NCI-H2029 treated with DMSO at 0.1 percent for 48 hours (cell line): ENCODE results near the gene KCNIP4.

Source experiments
- DNase-seq: peaks from one replicate; lab custom pipeline; 2025; lab: John Stamatoyannopoulos, UW

Gene KCNIP4

GRCh38 chr4:21191317-21191716 is 757.3 kb downstream of the KCNIP4 start:
- DNase-seq, result no peak

- DNase-seq, result no peak
These were observed 763.8 kb downstream of the KCNIP4 start for GRCh38 chr4:21184788-21185187.

- no peak for DNase-seq
These were observed 766.9 kb downstream of the KCNIP4 start for GRCh38 chr4:21181716-21182115.

GRCh38 chr4:21177871-21178270 is 770.7 kb downstream of the KCNIP4 start:
- DNase-seq, result no peak

- no peak for DNase-seq
These were observed 771.5 kb downstream of the KCNIP4 start for GRCh38 chr4:21177092-21177491.

GRCh38 chr4:21167711-21168110 is 780.9 kb downstream of the KCNIP4 start:
- DNase-seq, result no peak

GRCh38 chr4:21155367-21155766 is 793.2 kb downstream of the KCNIP4 start:
- DNase-seq, result no peak

- DNase-seq, result no peak
These were observed 809.2 kb downstream of the KCNIP4 start for GRCh38 chr4:21139327-21139726.

GRCh38 chr4:21136051-21136630 is 812.4 kb downstream of the KCNIP4 start:
- no peak for DNase-seq

- DNase-seq, result peak; percentile 36
These were observed 813.6 kb downstream of the KCNIP4 start for GRCh38 chr4:21134994-21135393.

- no peak for DNase-seq
These were observed 818.0 kb downstream of the KCNIP4 start for GRCh38 chr4:21130606-21131005.

GRCh38 chr4:21126014-21126512 is 822.5 kb downstream of the KCNIP4 start:
- no peak for DNase-seq

- DNase-seq, result no peak
These were observed 830.3 kb downstream of the KCNIP4 start for GRCh38 chr4:21118301-21118700.

- no peak for DNase-seq
These were observed 830.9 kb downstream of the KCNIP4 start for GRCh38 chr4:21117541-21118180.

- DNase-seq, result no peak
These were observed 834.9 kb downstream of the KCNIP4 start for GRCh38 chr4:21113496-21114223.

GRCh38 chr4:21102667-21103066 is 845.9 kb downstream of the KCNIP4 start:
- no peak for DNase-seq

GRCh38 chr4:21097865-21098264 is 850.7 kb downstream of the KCNIP4 start:
- DNase-seq, result no peak

GRCh38 chr4:21097026-21097425 is 851.5 kb downstream of the KCNIP4 start:
- DNase-seq, result no peak

- peak; percentile 47 for DNase-seq
These were observed 856.0 kb downstream of the KCNIP4 start for GRCh38 chr4:21092531-21092930.

- no peak for DNase-seq
These were observed 858.4 kb downstream of the KCNIP4 start for GRCh38 chr4:21090094-21090666.

GRCh38 chr4:21083413-21083812 is 865.2 kb downstream of the KCNIP4 start:
- DNase-seq, result no peak

- no peak for DNase-seq
These were observed 870.6 kb downstream of the KCNIP4 start for GRCh38 chr4:21077967-21078366.

GRCh38 chr4:21067351-21067750 is 881.2 kb downstream of the KCNIP4 start:
- no peak for DNase-seq
